NCI-H510A treated with DMSO at 0.1 percent for 48 hours (cell line): ENCODE measurements around the gene ROR1.
A peak's percentile ranks its signal among the peaks of the same experiment; 100 is the strongest.
"Not testable (repeated sequence)": the region's sequence is repeated elsewhere in the genome, so short reads cannot be mapped to it uniquely, and the experiment has no call there.

Source experiments
- DNase-seq: peaks from one replicate; lab custom pipeline; 2025; lab: John Stamatoyannopoulos, UW

Gene ROR1

DNA sequence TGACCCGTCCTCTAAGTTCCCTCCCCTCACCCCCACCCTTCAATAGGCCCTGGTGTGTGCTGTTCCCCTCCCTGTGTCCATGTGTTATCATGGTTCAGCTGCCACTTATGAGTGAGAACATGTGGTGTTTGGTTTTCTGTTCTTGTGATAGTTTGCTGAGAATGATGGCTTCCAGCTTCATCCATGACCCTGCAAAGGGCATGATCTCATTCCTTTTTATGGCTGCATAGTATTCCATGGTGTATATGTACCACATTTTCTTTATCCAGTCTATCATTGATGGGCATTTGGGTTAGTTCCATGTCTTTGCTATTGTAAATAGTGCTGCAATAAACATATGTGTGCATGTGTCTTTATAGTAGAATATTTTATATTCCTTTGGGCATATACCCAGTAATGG lies 330.8 kb downstream of the ROR1 start:
- DNase-seq: not testable (repeated sequence)

DNA sequence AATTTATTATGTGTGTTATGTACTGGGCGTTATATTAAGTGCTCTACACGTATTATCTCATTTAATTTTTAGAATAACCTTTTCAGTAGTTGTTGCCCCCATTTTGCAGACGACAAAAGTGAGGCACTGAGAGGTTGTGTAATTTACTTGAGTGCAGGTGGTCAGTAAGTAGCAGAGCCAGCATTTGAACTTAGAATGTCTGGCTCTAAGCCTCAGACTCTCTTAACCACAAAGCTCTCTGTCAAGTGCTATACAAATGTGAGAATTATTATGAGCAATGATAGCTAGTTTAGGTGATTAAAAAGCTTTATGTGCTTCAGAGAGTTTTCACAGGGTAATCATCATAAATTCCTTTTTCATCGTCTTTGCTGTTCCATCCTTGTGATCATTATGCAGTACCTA lies 333.3 kb downstream of the ROR1 start:
- DNase-seq: no peak

GRCh38 chr1:64107632-64108031 lies 333.8 kb downstream of the ROR1 start:
- DNase-seq: no peak

- no peak for DNase-seq
Observed at GRCh38 chr1:64110924-64111777, 337.3 kb downstream of the ROR1 start.

DNA sequence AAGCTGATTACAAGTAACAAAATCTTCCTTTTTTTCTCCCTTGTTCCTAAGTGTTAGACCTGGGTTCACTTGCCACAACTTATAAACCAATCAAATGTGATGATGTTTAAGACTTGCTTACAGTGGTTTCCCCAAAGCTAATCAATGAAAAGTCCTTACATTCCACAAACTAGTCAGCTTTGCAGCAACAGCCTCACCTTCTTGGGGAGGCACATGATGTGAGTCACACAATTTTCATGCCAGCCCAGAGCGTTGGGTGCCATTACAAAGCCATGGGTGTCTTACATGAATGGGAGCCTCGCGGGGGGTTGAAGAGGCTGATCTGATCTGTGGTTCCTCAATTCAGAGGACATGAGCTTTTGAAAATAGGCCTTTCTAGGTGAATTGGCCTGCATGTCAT lies 338.0 kb downstream of the ROR1 start:
- DNase-seq: no peak

DNA sequence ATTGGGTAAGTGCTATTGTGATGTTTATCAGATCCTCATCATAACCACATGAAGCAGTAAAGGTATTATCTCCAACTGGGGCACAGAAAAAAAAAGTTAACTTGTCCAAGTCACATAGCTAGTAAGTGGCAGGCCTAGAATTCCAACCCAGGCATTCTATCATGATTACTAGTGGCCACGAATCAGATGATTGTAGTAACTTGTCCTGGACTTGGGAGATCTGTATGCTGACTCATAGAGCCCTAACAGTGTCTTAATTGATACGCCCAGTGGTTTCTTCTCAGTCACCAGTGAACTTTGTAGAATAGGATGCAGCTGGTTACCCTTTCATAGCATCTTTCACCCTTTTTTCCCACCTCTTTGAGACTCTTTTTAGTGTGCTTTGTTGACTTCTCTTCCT lies 338.5 kb downstream of the ROR1 start:
- DNase-seq: no peak

GRCh38 chr1:64114012-64114525 lies 340.3 kb downstream of the ROR1 start:
- no peak for DNase-seq

GRCh38 chr1:64116537-64116936 lies 342.7 kb downstream of the ROR1 start:
- no peak for DNase-seq

DNA sequence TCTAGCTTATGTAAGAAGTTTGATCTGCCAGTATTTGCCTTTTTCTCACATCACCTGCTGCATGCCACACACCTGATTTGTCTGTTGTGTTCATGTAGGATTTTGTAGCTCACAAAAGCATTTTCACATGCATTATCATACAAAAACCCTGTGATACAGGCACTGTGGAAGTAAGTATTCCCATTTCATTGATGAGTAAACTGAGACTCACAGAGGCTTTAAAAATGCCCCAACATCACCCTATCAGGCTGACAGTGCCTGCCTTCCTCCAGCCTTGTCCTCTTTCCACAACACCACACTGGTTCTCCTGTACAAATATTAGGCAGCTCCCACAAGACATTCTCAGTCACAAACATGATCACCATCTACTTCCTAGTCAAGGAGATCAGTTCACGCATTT lies 343.7 kb downstream of the ROR1 start:
- DNase-seq: no peak

DNA sequence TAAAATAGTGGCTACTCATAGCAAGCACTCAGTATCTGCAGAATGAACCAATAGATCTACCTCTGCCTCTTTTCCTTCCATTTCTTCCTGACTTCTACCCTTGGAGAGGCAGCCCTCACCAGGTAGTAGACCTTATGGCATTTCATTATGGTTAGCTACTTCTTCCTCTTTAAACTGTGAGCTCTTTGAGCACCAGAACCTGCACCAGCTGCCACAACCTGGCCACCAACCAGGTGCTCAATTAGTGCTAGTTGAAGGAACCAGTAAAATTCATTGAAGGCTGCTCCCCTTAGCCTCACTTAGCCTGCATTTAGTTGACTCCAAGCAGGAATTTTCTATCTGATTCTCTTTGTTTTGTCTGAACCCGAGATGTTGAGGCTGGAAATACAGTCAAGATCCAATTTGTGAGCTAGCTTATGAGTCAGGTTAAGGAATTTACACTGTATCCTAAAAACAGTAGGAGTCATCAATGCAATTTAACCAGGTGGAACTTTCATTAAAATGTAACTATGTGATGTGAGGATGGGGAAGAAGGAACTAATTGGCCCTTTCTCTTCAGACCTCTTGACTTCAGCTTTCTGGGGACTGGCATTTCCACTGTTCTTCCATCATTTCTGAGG lies 348.1 kb downstream of the ROR1 start:
- no peak for DNase-seq

DNA sequence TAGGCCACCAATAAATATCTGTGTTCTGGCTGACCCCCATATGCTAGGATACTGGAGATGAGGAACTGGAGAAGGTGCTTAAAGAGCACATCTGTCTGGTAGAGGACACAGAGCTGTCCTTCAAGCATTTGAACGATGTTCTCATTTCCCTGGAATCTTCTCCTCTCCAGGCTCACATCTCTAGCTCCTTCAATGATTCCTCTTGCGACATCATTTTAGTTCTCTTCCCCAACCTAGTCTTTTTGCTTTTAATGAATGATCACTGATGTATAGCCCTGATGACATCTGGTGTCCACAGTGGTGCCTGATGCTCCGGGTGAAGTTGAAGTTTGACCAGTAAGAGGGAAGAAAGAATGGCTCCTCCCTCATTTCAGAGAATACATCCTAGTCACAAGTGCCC lies 348.8 kb downstream of the ROR1 start:
- DNase-seq: no peak

DNA sequence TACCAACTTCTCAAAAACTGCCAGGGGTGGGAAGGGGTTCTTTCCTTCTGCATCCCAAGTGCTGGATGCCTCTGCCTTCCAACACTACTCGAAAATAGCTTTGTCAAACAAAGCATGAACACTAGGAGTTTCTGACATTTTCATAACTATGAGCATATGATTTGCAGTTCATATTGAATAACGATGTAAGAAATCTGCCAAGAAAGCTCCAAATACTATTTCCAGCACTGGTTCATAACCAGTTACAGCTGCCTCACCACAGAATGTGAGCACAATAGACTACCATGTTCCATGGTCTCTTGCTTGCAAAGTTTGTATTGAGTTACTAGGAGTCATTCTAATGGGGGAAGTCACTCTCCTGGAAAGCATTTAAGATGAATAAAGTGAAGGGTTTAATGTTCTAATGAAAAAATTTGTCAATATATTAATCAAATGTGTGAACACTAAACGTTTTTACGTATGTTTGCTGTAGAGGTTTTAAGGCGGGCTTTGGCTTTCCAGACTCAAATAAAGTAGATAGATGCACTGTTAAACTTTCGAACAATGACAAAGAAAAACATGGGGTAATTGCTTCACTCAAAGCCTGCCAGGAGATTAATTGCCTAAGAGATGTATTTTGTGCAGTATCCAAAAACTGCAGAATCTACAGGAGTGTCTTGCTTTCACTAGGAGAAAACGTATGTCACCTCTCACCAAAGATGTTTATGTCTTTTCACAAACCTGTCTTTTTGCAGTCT lies 351.1 kb downstream of the ROR1 start:
- DNase-seq: no peak

- DNase-seq: no peak
Observed at GRCh38 chr1:64126581-64126980, 352.8 kb downstream of the ROR1 start.

GRCh38 chr1:64127297-64127696 lies 353.5 kb downstream of the ROR1 start:
- DNase-seq: no peak

- no peak for DNase-seq
Observed at GRCh38 chr1:64129701-64130100, 355.9 kb downstream of the ROR1 start.

GRCh38 chr1:64131155-64131554 lies 357.3 kb downstream of the ROR1 start:
- no peak for DNase-seq

GRCh38 chr1:64133036-64133435 lies 359.2 kb downstream of the ROR1 start:
- DNase-seq: no peak

- no peak for DNase-seq
Observed at GRCh38 chr1:64135462-64136223, 361.8 kb downstream of the ROR1 start.

GRCh38 chr1:64136296-64136695 lies 362.5 kb downstream of the ROR1 start:
- DNase-seq: no peak

DNA sequence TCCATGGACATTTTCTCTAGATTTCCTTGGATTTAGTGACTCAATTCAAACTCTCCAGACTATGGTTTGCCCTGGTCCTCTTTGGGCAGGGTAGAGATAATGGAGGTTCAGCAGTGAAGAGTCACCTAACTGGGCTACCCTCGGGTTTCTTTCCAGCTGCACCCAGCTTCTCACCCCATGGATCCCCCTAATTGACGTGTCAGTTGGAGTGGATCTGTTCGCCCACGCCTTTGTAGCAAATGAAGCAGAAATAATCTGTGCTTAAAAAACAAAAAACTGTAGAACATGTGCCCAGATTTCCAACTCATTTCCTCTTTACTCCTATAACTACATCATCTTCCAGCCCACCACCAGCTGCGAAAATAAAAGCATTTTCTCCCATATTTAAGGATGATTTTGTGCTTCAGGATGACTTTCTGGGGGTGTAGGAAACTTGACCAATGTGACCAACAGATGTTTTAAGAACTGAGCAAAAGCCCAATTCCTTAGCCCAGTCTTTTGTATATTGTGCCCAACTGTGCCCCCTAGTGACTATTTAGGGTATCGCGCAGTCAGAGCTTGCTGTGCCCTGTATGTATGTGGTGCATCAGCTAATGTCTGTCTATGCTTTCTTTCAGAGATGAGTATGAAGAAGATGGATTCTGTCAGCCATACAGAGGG lies 363.1 kb downstream of the ROR1 start:
- peak; percentile 86 for DNase-seq

- no peak for DNase-seq
Observed at GRCh38 chr1:64137412-64137803, 363.6 kb downstream of the ROR1 start.
